NCI-H446 (cell line): ENCODE results near the gene DYRK1B.

ENCODE experiments used
- DNase-seq, 2 experiments: peaks; one replicate each; lab custom pipeline; 2025; lab: John Stamatoyannopoulos, UW

DYRK1B gene

GRCh38 chr19:39858541-39858940, 24.6 kb upstream of the DYRK1B start:
- DNase-seq = no peak

GRCh38 chr19:39852882-39853281, 18.9 kb upstream of the DYRK1B start:
- no peak for DNase-seq

GRCh38 chr19:39850892-39851291, 16.9 kb upstream of the DYRK1B start:
- no peak for DNase-seq

GRCh38 chr19:39848392-39848791, 14.4 kb upstream of the DYRK1B start:
- no peak for DNase-seq

- DNase-seq = no peak
Measured at GRCh38 chr19:39847525-39847924, 13.6 kb upstream of the DYRK1B start.

GRCh38 chr19:39846678-39847486, 12.9 kb upstream of the DYRK1B start:
- no peak for DNase-seq

- DNase-seq = peak; percentile 80 to 97
Measured at GRCh38 chr19:39845933-39846677, 12.1 kb upstream of the DYRK1B start, which contains the start of gene FBL. Gene FBL, minus strand, starts transcription at chr19:39846379. Its CDS starts 79 bp downstream, at chr19:39846300.

- DNase-seq = peak in 1 of 2 experiments; percentile 25
Measured at GRCh38 chr19:39845584-39845932, 11.6 kb upstream of the DYRK1B start.

- no peak for DNase-seq
Measured at GRCh38 chr19:39845172-39845571, 11.2 kb upstream of the DYRK1B start.

- DNase-seq = peak; percentile 41 to 56
Measured at GRCh38 chr19:39843919-39844793, 10.2 kb upstream of the DYRK1B start.

GRCh38 chr19:39842693-39843435, 8.9 kb upstream of the DYRK1B start:
- DNase-seq = no peak

GRCh38 chr19:39841041-39841440, 7.1 kb upstream of the DYRK1B start:
- no peak for DNase-seq

GRCh38 chr19:39840492-39840891, 6.5 kb upstream of the DYRK1B start:
- DNase-seq = no peak

- no peak for DNase-seq
Measured at GRCh38 chr19:39839678-39840327, 5.8 kb upstream of the DYRK1B start.

- no peak for DNase-seq
Measured at GRCh38 chr19:39838569-39838968, 4.6 kb upstream of the DYRK1B start.

GRCh38 chr19:39837978-39838377, 4.0 kb upstream of the DYRK1B start:
- DNase-seq = no peak

- DNase-seq = peak in 1 of 2 experiments; percentile 16
Measured at GRCh38 chr19:39834287-39834841, 402 bp upstream of the DYRK1B start.

- no peak for DNase-seq
Measured at GRCh38 chr19:39833160-39833463, 850 bp downstream of the DYRK1B start.

- DNase-seq = no peak
Measured at GRCh38 chr19:39832341-39833083, 1.4 kb downstream of the DYRK1B start.

GRCh38 chr19:39831679-39832078, 2.3 kb downstream of the DYRK1B start:
- DNase-seq = no peak
